Fibroblast of the aortic adventitia (primary cell): ENCODE data around the gene ADAM12. TPM values are rescaled to one million over a fixed set of nuclear protein-coding genes. Genes with fewer than 3 reads are reported as not detected.

Experiments used
- DNase-seq: peaks from one replicate; pipeline ENCODE4 v3.0.0-alpha.2; 2010; ENCODE audit warnings: low read depth
- H3K4me3 ChIP-seq: 2 replicates; pipeline ENCODE4 v1.5.1; 2011; ENCODE audit warnings: low read depth, mild to moderate bottlenecking, control low read depth, low read length, moderate library complexity
- CTCF ChIP-seq: IDR thresholded peaks from 2 replicates; pipeline ENCODE4 v1.5.1; 2011; ENCODE audit warnings: mild to moderate bottlenecking, low read length, control low read depth, inconsistent platforms; ENCODE audit not compliant: insufficient read depth
- total RNA-seq: library from RNA; depleted of rRNA; stranded (reverse); fragments of >200 nt; gene quantifications from 2 replicates; pipeline ENCODE4 v1.2.3, GENCODE V29; 2012; ENCODE audit warnings: low replicate concordance

Gene ADAM12
- total RNA-seq, 1 donor, result 82.7 TPM

GRCh38 chr10:126375926-126376554 lies 12.2 kb downstream of the ADAM12 start:
- TF ChIP-seq CTCF, result no peak
- no peak for DNase-seq
- H3K4me3 ChIP-seq, result no peak overlapping the region

GRCh38 chr10:126375299-126375698 lies 13.0 kb downstream of the ADAM12 start:
- no peak for TF ChIP-seq CTCF
- H3K4me3 ChIP-seq, result no peak overlapping the region

GRCh38 chr10:126374435-126374834 lies 13.8 kb downstream of the ADAM12 start:
- no peak for TF ChIP-seq CTCF
- no peak overlapping the region for H3K4me3 ChIP-seq
- DNase-seq, result no peak

More at GRCh38 chr10:126375299-126375698, 13.0 kb downstream of the ADAM12 start:
- no peak for DNase-seq

- TF ChIP-seq CTCF, result no peak
- H3K4me3 ChIP-seq, result no peak overlapping the region
- DNase-seq, result peak; percentile 46
These were observed 14.3 kb downstream of the ADAM12 start for GRCh38 chr10:126373972-126374371.

GRCh38 chr10:126373147-126373546 lies 15.1 kb downstream of the ADAM12 start:
- TF ChIP-seq CTCF, result peak; percentile 6
- peak; percentile 60 for DNase-seq
- H3K4me3 ChIP-seq, result no peak overlapping the region

- H3K4me3 ChIP-seq, result no peak overlapping the region
- DNase-seq, result no peak
- no peak for TF ChIP-seq CTCF
These were observed 15.9 kb downstream of the ADAM12 start for GRCh38 chr10:126372396-126372795.
